Esophagus squamous epithelium (tissue), 4 donors: ENCODE measurements around the gene NCOR2.

Experiments
- POLR2A ChIP-seq, 4 donors: fragments of 450-650 bp; IDR thresholded peaks; one replicate each; pipeline ENCODE4 v1.6.1; 2017; ENCODE audit warnings: antibody characterized with exemption in 4 of 4, mild to moderate bottlenecking in 4 of 4, moderate library complexity in 3 of 4
- TF ChIP-seq, protein P1 (sequence below), 6 experiments: fragments of 450-650 bp in 4 of 6; fragments of 200-600 bp in 2 of 6; sonication (generic) in 2 of 6; IDR thresholded peaks; one replicate each; pipeline ENCODE4 v1.5.1; 2016 to 2019; ENCODE audit warnings: antibody characterized with exemption in 6 of 6, mild to moderate bottlenecking in 4 of 6, moderate library complexity in 4 of 6

- TF ChIP-seq POLR2A (IDR thresholded peaks at IDR 0.05) = no peak
- TF ChIP-seq, protein P1, sequence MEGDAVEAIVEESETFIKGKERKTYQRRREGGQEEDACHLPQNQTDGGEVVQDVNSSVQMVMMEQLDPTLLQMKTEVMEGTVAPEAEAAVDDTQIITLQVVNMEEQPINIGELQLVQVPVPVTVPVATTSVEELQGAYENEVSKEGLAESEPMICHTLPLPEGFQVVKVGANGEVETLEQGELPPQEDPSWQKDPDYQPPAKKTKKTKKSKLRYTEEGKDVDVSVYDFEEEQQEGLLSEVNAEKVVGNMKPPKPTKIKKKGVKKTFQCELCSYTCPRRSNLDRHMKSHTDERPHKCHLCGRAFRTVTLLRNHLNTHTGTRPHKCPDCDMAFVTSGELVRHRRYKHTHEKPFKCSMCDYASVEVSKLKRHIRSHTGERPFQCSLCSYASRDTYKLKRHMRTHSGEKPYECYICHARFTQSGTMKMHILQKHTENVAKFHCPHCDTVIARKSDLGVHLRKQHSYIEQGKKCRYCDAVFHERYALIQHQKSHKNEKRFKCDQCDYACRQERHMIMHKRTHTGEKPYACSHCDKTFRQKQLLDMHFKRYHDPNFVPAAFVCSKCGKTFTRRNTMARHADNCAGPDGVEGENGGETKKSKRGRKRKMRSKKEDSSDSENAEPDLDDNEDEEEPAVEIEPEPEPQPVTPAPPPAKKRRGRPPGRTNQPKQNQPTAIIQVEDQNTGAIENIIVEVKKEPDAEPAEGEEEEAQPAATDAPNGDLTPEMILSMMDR (IDR thresholded peaks at IDR 0.05) = peak in 1 of 6 experiments; percentile 52
Observed at GRCh38 chr12:124578445-124578844, 11.0 kb upstream of the NCOR2 start.
